Sigmoid colon (tissue), 4 donors: ENCODE results near the gene CYP11A1.

ENCODE experiments used
- POLR2A ChIP-seq, 2 donors: fragments of 450-650 bp; IDR thresholded peaks; one replicate each; pipeline ENCODE4 v1.6.1; 2016; ENCODE audit warnings: antibody characterized with exemption in 2 of 2, mild to moderate bottlenecking in 2 of 2, moderate library complexity in 2 of 2
- POLR2AphosphoS5 ChIP-seq, 4 donors: sonication (generic); formaldehyde crosslinking; IDR thresholded peaks; one replicate each; pipeline ENCODE4 v1.6.1; 2017; ENCODE audit warnings: antibody characterized with exemption in 4 of 4

- TF ChIP-seq POLR2A (IDR thresholded peaks at IDR 0.05) (no peak), POLR2AphosphoS5 (IDR thresholded peaks at IDR 0.05) (no peak)
These were observed 51.3 kb downstream of the CYP11A1 start for GRCh38 chr15:74316141-74316540.
